Neural progenitor cell (in vitro differentiated cells): ENCODE measurements around the gene STIM1. TPM values are rescaled to one million over a fixed set of nuclear protein-coding genes. Genes with fewer than 3 reads are reported as not detected.
A peak's percentile ranks its signal among the peaks of the same experiment; 100 is the strongest.
"Not testable (repeated sequence)": the region's sequence is repeated elsewhere in the genome, so short reads cannot be mapped to it uniquely, and the experiment has no call there.

Experiments used
- DNase-seq: peaks from one replicate; pipeline ENCODE4 v3.0.0-alpha.2; 2016; ENCODE audit warnings: low spot score
- H2AFZ ChIP-seq: fragments of 200-600 bp; sonication (generic); replicated peaks from 2 replicates; pipeline ENCODE4 v1.6.1; 2016; ENCODE audit warnings: antibody characterized with exemption
- H3F3A ChIP-seq: fragments of 200-600 bp; sonication (generic); 2 replicates; pipeline ENCODE4 v1.6.1; 2016; ENCODE audit warnings: antibody characterized with exemption, low read depth
- H3K27ac ChIP-seq: fragments of 200-600 bp; sonication (generic); 2 replicates; pipeline ENCODE4 v1.5.1; 2016; ENCODE audit warnings: mild to moderate bottlenecking
- H3K27me3 ChIP-seq: fragments of 200-600 bp; sonication (generic); 2 replicates; pipeline ENCODE4 v1.6.1; 2016; ENCODE audit warnings: mild to moderate bottlenecking, moderate library complexity
- H3K36me3 ChIP-seq: fragments of 200-600 bp; sonication (generic); 2 replicates; pipeline ENCODE4 v1.5.1; 2016
- H3K4me1 ChIP-seq: fragments of 200-600 bp; sonication (generic); 2 replicates; pipeline ENCODE4 v1.6.1; 2016; ENCODE audit warnings: mixed run types
- H3K4me2 ChIP-seq: fragments of 200-600 bp; sonication (generic); 2 replicates; pipeline ENCODE4 v1.6.1; 2016
- H3K4me3 ChIP-seq: fragments of 200-600 bp; sonication (generic); 2 replicates; pipeline ENCODE4 v1.5.1; 2016
- H3K79me2 ChIP-seq: fragments of 200-600 bp; sonication (generic); 2 replicates; pipeline ENCODE4 v1.6.1; 2016; ENCODE audit warnings: low read depth
- H3K9ac ChIP-seq: fragments of 200-600 bp; sonication (generic); 2 replicates; pipeline ENCODE4 v1.6.1; 2016
- H3K9me3 ChIP-seq: fragments of 200-600 bp; sonication (generic); 2 replicates; pipeline ENCODE4 v1.5.1; 2016; ENCODE audit warnings: low read depth
- H4K20me1 ChIP-seq: fragments of 200-600 bp; sonication (generic); 2 replicates; pipeline ENCODE4 v1.6.1; 2016; ENCODE audit warnings: low read depth
- H3K27ac Mint-ChIP-seq: 3 replicates; pipeline ENCODE4 v1.8.0; 2021; ENCODE audit warnings: mixed read lengths
- H3K27me3 Mint-ChIP-seq: 2 replicates; pipeline ENCODE4 v1.8.0; 2022; ENCODE audit warnings: low read depth, mild to moderate bottlenecking, inconsistent platforms, moderate library complexity, mixed read lengths; ENCODE audit not compliant: insufficient read depth
- H3K36me3 Mint-ChIP-seq: 3 replicates; pipeline ENCODE4 v1.8.0; 2021; ENCODE audit warnings: mixed read lengths
- H3K4me1 Mint-ChIP-seq: 3 replicates; pipeline ENCODE4 v1.8.0; 2021; ENCODE audit warnings: mixed read lengths
- H3K4me3 Mint-ChIP-seq: 3 replicates; pipeline ENCODE4 v1.8.0; 2021; ENCODE audit warnings: mild to moderate bottlenecking, moderate library complexity, mixed read lengths
- H3K9me3 Mint-ChIP-seq: 3 replicates; pipeline ENCODE4 v1.8.0; 2020; ENCODE audit warnings: mixed read lengths
- EZH2 ChIP-seq: fragments of 200-600 bp; sonication (generic); IDR thresholded peaks from 2 replicates; pipeline ENCODE4 v1.6.1; 2017; ENCODE audit warnings: antibody characterized with exemption, mild to moderate bottlenecking, moderate library complexity
- EZH2phosphoT487 ChIP-seq: fragments of 200-600 bp; sonication (generic); IDR thresholded peaks from 2 replicates; pipeline ENCODE4 v1.6.1; 2017; ENCODE audit warnings: antibody characterized with exemption
- total RNA-seq: library from RNA; depleted of rRNA; stranded (reverse); fragments of >200 nt; gene quantifications from 2 replicates; pipeline ENCODE4 v1.2.3, GENCODE V29; 2015; ENCODE audit warnings: low replicate concordance
- TF ChIP-seq, protein P1 (sequence below): fragments of 200-600 bp; sonication (generic); IDR thresholded peaks from 2 replicates; pipeline ENCODE4 v1.5.1; 2017; ENCODE audit warnings: antibody characterized with exemption, mild to moderate bottlenecking

Gene STIM1
- total RNA-seq, 1 donor from 2014 or later, result 18.9 TPM

DNA sequence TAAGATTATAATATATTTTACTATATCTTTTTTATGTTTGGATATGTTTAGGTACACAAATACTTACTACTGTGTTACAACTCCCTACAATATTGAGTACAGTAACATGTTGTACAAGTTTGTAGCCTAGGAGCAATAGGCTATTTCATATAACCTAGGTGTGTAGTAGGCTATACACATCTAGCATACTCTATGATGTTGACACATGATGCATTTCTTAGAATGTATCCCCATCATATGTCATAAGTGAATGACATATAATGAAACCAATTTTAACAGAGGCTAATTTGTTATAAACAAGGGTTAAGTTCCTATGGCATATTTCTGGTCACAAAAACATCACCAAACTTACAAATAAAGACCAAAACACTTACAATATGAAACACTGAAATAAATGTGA, 152.7 kb downstream of the STIM1 start:
- H3K27ac Mint-ChIP-seq, result no peak overlapping the region
- no peak for DNase-seq
- H3K9me3 Mint-ChIP-seq, result peaks cover 17% of the 10 kb centered on the region
- Histone ChIP-seq H3K9me3 (no peaks in the 10 kb centered on the region), H3K9ac (no peak overlapping the region), H3K36me3 (no peaks in the 10 kb centered on the region), H3K4me2 (no peak overlapping the region), H4K20me1 (no peaks in the 10 kb centered on the region), H3K27ac (no peak overlapping the region), H3K79me2 (no peaks in the 10 kb centered on the region), H3F3A (no peaks in the 10 kb centered on the region), H3K4me1 (no peaks in the 10 kb centered on the region), H3K27me3 (no peaks in the 10 kb centered on the region), H3K4me3 (no peak overlapping the region), H2AFZ (no peak overlapping the region)
- H3K27me3 Mint-ChIP-seq, result peaks cover 2% of the 10 kb centered on the region
- no peak overlapping the region for H3K4me3 Mint-ChIP-seq
- no peaks in the 10 kb centered on the region for H3K4me1 Mint-ChIP-seq
- H3K36me3 Mint-ChIP-seq, result no peaks in the 10 kb centered on the region
- TF ChIP-seq, protein P1, sequence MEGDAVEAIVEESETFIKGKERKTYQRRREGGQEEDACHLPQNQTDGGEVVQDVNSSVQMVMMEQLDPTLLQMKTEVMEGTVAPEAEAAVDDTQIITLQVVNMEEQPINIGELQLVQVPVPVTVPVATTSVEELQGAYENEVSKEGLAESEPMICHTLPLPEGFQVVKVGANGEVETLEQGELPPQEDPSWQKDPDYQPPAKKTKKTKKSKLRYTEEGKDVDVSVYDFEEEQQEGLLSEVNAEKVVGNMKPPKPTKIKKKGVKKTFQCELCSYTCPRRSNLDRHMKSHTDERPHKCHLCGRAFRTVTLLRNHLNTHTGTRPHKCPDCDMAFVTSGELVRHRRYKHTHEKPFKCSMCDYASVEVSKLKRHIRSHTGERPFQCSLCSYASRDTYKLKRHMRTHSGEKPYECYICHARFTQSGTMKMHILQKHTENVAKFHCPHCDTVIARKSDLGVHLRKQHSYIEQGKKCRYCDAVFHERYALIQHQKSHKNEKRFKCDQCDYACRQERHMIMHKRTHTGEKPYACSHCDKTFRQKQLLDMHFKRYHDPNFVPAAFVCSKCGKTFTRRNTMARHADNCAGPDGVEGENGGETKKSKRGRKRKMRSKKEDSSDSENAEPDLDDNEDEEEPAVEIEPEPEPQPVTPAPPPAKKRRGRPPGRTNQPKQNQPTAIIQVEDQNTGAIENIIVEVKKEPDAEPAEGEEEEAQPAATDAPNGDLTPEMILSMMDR, result no peak
- TF ChIP-seq EZH2 (no peak), EZH2phosphoT487 (no peak)

DNA sequence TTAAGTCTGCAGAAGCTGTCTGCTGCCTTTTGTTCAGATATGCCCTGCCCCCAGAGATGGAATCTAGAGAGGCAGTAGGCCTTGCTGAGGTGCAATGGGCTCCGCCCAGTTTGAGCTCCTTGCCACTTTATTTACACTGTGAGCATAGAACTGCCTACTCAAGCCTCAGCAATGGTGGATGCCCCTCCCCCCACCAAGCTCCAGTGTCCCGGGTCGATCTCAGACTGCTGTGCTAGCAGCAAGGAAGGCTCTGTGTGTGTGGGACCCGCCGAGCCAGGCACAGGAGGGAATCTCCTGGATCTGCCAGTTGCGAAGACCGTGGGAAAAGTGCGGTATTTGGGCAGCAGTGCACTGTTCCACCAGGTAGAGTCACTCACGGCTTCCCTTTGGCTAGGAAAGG, 161.1 kb downstream of the STIM1 start:
- not testable (repeated sequence) for H3K79me2 ChIP-seq, H3K27me3 ChIP-seq, H3K9ac ChIP-seq, H3K4me1 ChIP-seq, H3F3A ChIP-seq, H3K4me3 Mint-ChIP-seq, H4K20me1 ChIP-seq, H3K9me3 ChIP-seq, H3K36me3 Mint-ChIP-seq, H3K27ac ChIP-seq, H3K4me3 ChIP-seq, H3K27ac Mint-ChIP-seq, H3K4me1 Mint-ChIP-seq, H3K27me3 Mint-ChIP-seq, H3K4me2 ChIP-seq, H2AFZ ChIP-seq, H3K36me3 ChIP-seq
- peak; percentile 3 for DNase-seq
- H3K9me3 Mint-ChIP-seq, result peaks cover 19% of the 10 kb centered on the region

DNA sequence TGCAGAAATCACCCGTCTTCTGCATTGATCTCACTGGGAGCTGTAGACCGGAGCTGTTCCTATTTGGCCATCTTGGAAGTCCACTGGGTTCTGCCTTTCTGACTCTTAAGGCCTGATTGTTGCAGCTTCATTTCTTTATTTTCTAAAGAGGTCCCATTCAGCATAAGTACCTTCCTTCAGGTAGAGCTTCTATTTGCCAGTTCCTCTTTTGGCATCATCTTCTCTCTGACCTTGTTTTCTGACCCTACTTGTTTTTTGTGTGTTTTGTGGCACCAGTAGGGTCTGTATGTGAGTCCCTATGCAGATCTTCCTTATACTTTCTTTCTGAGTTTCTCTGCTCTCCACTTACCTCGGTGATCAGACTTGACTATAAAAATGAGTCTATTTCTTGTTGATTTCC, 161.7 kb downstream of the STIM1 start:
- Histone ChIP-seq H2AFZ (no peak overlapping the region), H3K36me3 (no peaks in the 10 kb centered on the region), H3F3A (no peaks in the 10 kb centered on the region), H4K20me1 (no peaks in the 10 kb centered on the region), H3K4me1 (no peaks in the 10 kb centered on the region), H3K4me3 (no peak overlapping the region), H3K79me2 (no peaks in the 10 kb centered on the region), H3K4me2 (no peak overlapping the region), H3K27me3 (no peaks in the 10 kb centered on the region), H3K9ac (no peak overlapping the region), H3K27ac (no peak overlapping the region), H3K9me3 (no peaks in the 10 kb centered on the region)
- TF ChIP-seq EZH2 (no peak), EZH2phosphoT487 (no peak)
- TF ChIP-seq, protein P1, result no peak
- Mint-ChIP-seq H3K36me3 (no peaks in the 10 kb centered on the region), H3K4me3 (no peak overlapping the region), H3K27ac (no peak overlapping the region), H3K27me3 (peaks cover 3% of the 10 kb centered on the region), H3K4me1 (no peaks in the 10 kb centered on the region), H3K9me3 (peaks cover 14% of the 10 kb centered on the region)
- DNase-seq, result no peak

DNA sequence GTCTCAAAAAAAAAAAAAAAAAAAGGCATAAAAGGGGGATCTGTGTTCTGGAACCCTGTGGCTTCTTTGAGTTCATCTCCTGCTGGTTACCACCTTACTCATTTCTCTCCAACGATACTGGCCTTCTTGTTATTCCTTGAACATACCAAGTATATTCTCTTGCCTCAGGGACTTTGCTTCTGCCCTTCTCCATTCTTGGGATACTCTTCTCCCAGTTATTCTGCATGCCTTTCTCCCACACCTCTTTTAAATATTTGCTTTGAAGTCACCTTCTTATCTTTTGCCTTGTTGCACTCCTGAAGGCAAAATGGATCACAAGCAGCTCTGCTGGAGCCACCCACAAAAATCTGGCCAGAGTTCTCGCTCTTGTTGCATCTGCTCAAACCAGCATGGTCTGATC, 163.2 kb downstream of the STIM1 start:
- no peak overlapping the region for H3K4me3 Mint-ChIP-seq
- Histone ChIP-seq H3K27ac (no peak overlapping the region), H2AFZ (no peak overlapping the region), H3K4me3 (no peak overlapping the region), H3K79me2 (no peaks in the 10 kb centered on the region), H3K9ac (no peak overlapping the region), H3F3A (no peaks in the 10 kb centered on the region), H4K20me1 (no peaks in the 10 kb centered on the region), H3K36me3 (no peaks in the 10 kb centered on the region), H3K4me1 (no peaks in the 10 kb centered on the region), H3K4me2 (no peak overlapping the region), H3K9me3 (no peaks in the 10 kb centered on the region), H3K27me3 (no peaks in the 10 kb centered on the region)
- no peaks in the 10 kb centered on the region for H3K4me1 Mint-ChIP-seq
- DNase-seq, result no peak
- peaks cover 2% of the 10 kb centered on the region for H3K36me3 Mint-ChIP-seq
- peaks cover 12% of the 10 kb centered on the region for H3K9me3 Mint-ChIP-seq
- TF ChIP-seq, protein P1, result no peak
- TF ChIP-seq EZH2 (no peak), EZH2phosphoT487 (no peak)
- peaks cover 2% of the 10 kb centered on the region for H3K27me3 Mint-ChIP-seq
- peak overlapping the region; percentile 20 for H3K27ac Mint-ChIP-seq
